Neural crest cell (in vitro differentiated cells): ENCODE data around the gene JSRP1. TPM values are rescaled to one million over a fixed set of nuclear protein-coding genes. Genes with fewer than 3 reads are reported as not detected.

ENCODE experiments used
- DNase-seq: peaks from one replicate; pipeline ENCODE4 v3.0.0; 2021; ENCODE audit warnings: low read depth, mixed read lengths, low spot score
- H3K27ac Mint-ChIP-seq: one replicate; pipeline ENCODE4 v1.8.0; 2021; ENCODE audit warnings: mild to moderate bottlenecking, mixed read lengths; ENCODE audit not compliant: unreplicated experiment
- H3K27me3 Mint-ChIP-seq: 2 replicates; pipeline ENCODE4 v1.8.0; 2021; ENCODE audit warnings: low read depth, mild to moderate bottlenecking, mixed read lengths
- H3K36me3 Mint-ChIP-seq: 2 replicates; pipeline ENCODE4 v1.8.0; 2021; ENCODE audit warnings: low read depth, mild to moderate bottlenecking, mixed read lengths
- H3K4me1 Mint-ChIP-seq: 2 replicates; pipeline ENCODE4 v1.8.0; 2021; ENCODE audit warnings: mixed read lengths
- H3K4me3 Mint-ChIP-seq: one replicate; pipeline ENCODE4 v1.8.0; 2021; ENCODE audit warnings: mild to moderate bottlenecking, mixed read lengths
- H3K9me3 Mint-ChIP-seq: 2 replicates; pipeline ENCODE4 v1.8.0; 2021; ENCODE audit warnings: mixed read lengths
- CTCF ChIP-seq: fragments of 200-600 bp; sonication (generic); conservative IDR thresholded peaks from 2 replicates; pipeline ENCODE4 v1.5.0; 2021; ENCODE audit warnings: antibody characterized with exemption, mild to moderate bottlenecking
- total RNA-seq: library from RNA; stranded (reverse); gene quantifications from 2 replicates; pipeline ENCODE4 v1.2.1, GENCODE V29; 2021

The JSRP1 gene
- total RNA-seq, 1 donor from 2014 or later, result 0.40 TPM

- Mint-ChIP-seq H3K27ac (no peak overlapping the region), H3K9me3 (no peaks in the 10 kb centered on the region), H3K4me3 (no peak overlapping the region), H3K4me1 (no peaks in the 10 kb centered on the region), H3K27me3 (peaks cover 6% of the 10 kb centered on the region), H3K36me3 (peaks cover 8% of the 10 kb centered on the region)
- no peak for DNase-seq
- no peak for TF ChIP-seq CTCF
Observed at GRCh38 chr19:2226840-2227360, 29.3 kb downstream of the JSRP1 start.

GRCh38 chr19:2226051-2226839 is 30.0 kb downstream of the JSRP1 start:
- H3K4me1 Mint-ChIP-seq, result no peaks in the 10 kb centered on the region
- no peak overlapping the region for H3K4me3 Mint-ChIP-seq
- peaks cover 3% of the 10 kb centered on the region for H3K27me3 Mint-ChIP-seq
- DNase-seq, result no peak
- peaks cover 6% of the 10 kb centered on the region for H3K36me3 Mint-ChIP-seq
- no peaks in the 10 kb centered on the region for H3K9me3 Mint-ChIP-seq
- H3K27ac Mint-ChIP-seq, result no peak overlapping the region
- TF ChIP-seq CTCF, result no peak

- Mint-ChIP-seq H3K9me3 (no peaks in the 10 kb centered on the region), H3K36me3 (peaks cover 6% of the 10 kb centered on the region), H3K27me3 (peaks cover 3% of the 10 kb centered on the region), H3K27ac (no peak overlapping the region), H3K4me1 (no peaks in the 10 kb centered on the region), H3K4me3 (no peak overlapping the region)
- no peak for TF ChIP-seq CTCF
- no peak for DNase-seq
Observed at GRCh38 chr19:2225415-2226050, 30.7 kb downstream of the JSRP1 start.

GRCh38 chr19:2224754-2225349 is 31.4 kb downstream of the JSRP1 start:
- H3K9me3 Mint-ChIP-seq, result no peaks in the 10 kb centered on the region
- H3K27ac Mint-ChIP-seq, result no peak overlapping the region
- no peaks in the 10 kb centered on the region for H3K4me1 Mint-ChIP-seq
- peaks cover 3% of the 10 kb centered on the region for H3K27me3 Mint-ChIP-seq
- TF ChIP-seq CTCF, result no peak
- peak overlapping the region; percentile 44 for H3K4me3 Mint-ChIP-seq
- peaks cover 6% of the 10 kb centered on the region for H3K36me3 Mint-ChIP-seq
- no peak for DNase-seq

GRCh38 chr19:2223959-2224358 is 32.3 kb downstream of the JSRP1 start:
- peaks cover 5% of the 10 kb centered on the region for H3K36me3 Mint-ChIP-seq
- DNase-seq, result no peak
- no peak overlapping the region for H3K4me3 Mint-ChIP-seq
- no peaks in the 10 kb centered on the region for H3K9me3 Mint-ChIP-seq
- TF ChIP-seq CTCF, result no peak
- H3K27ac Mint-ChIP-seq, result no peak overlapping the region
- peaks cover 3% of the 10 kb centered on the region for H3K27me3 Mint-ChIP-seq
- H3K4me1 Mint-ChIP-seq, result no peaks in the 10 kb centered on the region
